Fibroblast of lung (primary cell): ENCODE results near the gene RREB1.

Experiments
- EZH2 ChIP-seq: IDR thresholded peaks from 2 replicates; pipeline ENCODE4 v1.5.1; 2012; ENCODE audit warnings: low read length, control low read depth, mild to moderate bottlenecking; ENCODE audit errors: missing control alignments
- TF ChIP-seq, protein P1 (sequence below), 2 donors: IDR thresholded peaks in 1 of 2; conservative IDR thresholded peaks in 1 of 2; 1 replicate in 1 of 2; 2 replicates in 1 of 2; pipeline ENCODE4 v1.5.1; 2011 to 2012; ENCODE audit warnings: low read length in 2 of 2, control low read depth in 1 of 2, inconsistent platforms in 1 of 2, low read depth in 1 of 2, mild to moderate bottlenecking in 1 of 2

DNA sequence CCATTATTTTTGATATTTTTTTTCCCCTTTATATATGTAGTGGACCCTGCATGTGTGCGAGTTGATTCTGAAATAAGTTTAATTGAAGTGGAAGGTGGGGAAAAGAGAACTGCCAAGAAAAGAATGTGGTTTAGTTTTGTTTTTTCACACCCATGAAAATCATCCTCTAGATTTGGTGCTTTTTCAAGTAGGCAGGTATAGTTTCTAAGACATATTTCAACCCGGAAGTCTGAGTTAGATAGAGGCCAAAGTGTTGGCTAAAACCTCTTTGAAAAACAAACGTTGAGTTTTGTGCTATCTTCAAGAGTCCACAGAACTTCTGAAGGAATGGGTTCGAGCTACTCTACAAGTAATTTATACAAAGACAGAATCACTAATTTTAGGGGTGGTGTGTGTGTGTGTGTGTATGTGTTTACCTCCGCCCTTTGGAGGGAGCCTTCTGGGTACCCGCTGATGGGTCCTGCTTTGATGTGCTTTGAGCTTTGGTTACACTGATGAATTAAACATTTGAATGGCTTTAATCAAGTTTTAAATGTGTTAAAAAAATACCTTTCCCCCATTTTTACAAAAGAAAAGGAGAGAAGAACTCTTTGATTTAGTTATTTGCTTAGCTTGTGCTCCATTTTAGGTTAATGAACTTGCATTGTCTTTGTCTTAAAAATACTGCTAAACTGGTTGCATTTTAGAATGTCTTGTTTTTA is 2.5 kb downstream of the RREB1 start:
- TF ChIP-seq, protein P1, sequence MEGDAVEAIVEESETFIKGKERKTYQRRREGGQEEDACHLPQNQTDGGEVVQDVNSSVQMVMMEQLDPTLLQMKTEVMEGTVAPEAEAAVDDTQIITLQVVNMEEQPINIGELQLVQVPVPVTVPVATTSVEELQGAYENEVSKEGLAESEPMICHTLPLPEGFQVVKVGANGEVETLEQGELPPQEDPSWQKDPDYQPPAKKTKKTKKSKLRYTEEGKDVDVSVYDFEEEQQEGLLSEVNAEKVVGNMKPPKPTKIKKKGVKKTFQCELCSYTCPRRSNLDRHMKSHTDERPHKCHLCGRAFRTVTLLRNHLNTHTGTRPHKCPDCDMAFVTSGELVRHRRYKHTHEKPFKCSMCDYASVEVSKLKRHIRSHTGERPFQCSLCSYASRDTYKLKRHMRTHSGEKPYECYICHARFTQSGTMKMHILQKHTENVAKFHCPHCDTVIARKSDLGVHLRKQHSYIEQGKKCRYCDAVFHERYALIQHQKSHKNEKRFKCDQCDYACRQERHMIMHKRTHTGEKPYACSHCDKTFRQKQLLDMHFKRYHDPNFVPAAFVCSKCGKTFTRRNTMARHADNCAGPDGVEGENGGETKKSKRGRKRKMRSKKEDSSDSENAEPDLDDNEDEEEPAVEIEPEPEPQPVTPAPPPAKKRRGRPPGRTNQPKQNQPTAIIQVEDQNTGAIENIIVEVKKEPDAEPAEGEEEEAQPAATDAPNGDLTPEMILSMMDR (conservative IDR thresholded peaks at IDR 0.05 in 1 of 2, IDR thresholded peaks at IDR 0.05 in 1 of 2; ENCODE audit: low read depth in 1 of 2, low read length in 2 of 2): no peak
- TF ChIP-seq EZH2: no peak
